ENCODE data around the gene TMTC4.

Gene TMTC4

GRCh38 chr13:100667894-100668293 is 6.7 kb downstream of the TMTC4 start:
- no peak for DNase-seq (ENCODE audit: low read depth)

GRCh38 chr13:100666124-100666523 is 8.5 kb downstream of the TMTC4 start:
- no peak for DNase-seq (ENCODE audit: low read depth)

GRCh38 chr13:100665403-100665802 is 9.2 kb downstream of the TMTC4 start:
- no peak for DNase-seq (ENCODE audit: low read depth)

- DNase-seq (ENCODE audit: low read depth): no peak
These were observed 10.3 kb downstream of the TMTC4 start for GRCh38 chr13:100664171-100664900.

- no peak for DNase-seq (ENCODE audit: low read depth)
These were observed 12.0 kb downstream of the TMTC4 start for GRCh38 chr13:100662468-100663211.

- no peak for DNase-seq (ENCODE audit: low read depth)
These were observed 13.8 kb downstream of the TMTC4 start for GRCh38 chr13:100660761-100661160.

- no peak for DNase-seq (ENCODE audit: low read depth)
These were observed 15.0 kb downstream of the TMTC4 start for GRCh38 chr13:100659578-100659977.

- DNase-seq (ENCODE audit: low read depth): no peak
These were observed 16.2 kb downstream of the TMTC4 start for GRCh38 chr13:100658363-100658762.

- no peak for DNase-seq (ENCODE audit: low read depth)
These were observed 16.7 kb downstream of the TMTC4 start for GRCh38 chr13:100657881-100658315.

GRCh38 chr13:100652510-100652909 is 22.1 kb downstream of the TMTC4 start:
- DNase-seq (ENCODE audit: low read depth): no peak

- no peak for DNase-seq (ENCODE audit: low read depth)
These were observed 24.3 kb downstream of the TMTC4 start for GRCh38 chr13:100650326-100650725.

- no peak for DNase-seq (ENCODE audit: low read depth)
These were observed 26.2 kb downstream of the TMTC4 start for GRCh38 chr13:100648354-100648753.

- DNase-seq (ENCODE audit: low read depth): no peak
These were observed 27.7 kb downstream of the TMTC4 start for GRCh38 chr13:100646871-100647270.

GRCh38 chr13:100646030-100646673 is 28.4 kb downstream of the TMTC4 start:
- no peak for DNase-seq (ENCODE audit: low read depth)

GRCh38 chr13:100645382-100645781 is 29.2 kb downstream of the TMTC4 start:
- DNase-seq (ENCODE audit: low read depth): no peak

GRCh38 chr13:100644371-100644770 is 30.2 kb downstream of the TMTC4 start:
- DNase-seq (ENCODE audit: low read depth): no peak

GRCh38 chr13:100637796-100638195 is 36.8 kb downstream of the TMTC4 start:
- no peak for DNase-seq (ENCODE audit: low read depth)

GRCh38 chr13:100637380-100637779 is 37.2 kb downstream of the TMTC4 start:
- no peak for DNase-seq (ENCODE audit: low read depth)

- DNase-seq (ENCODE audit: low read depth): no peak
These were observed 38.2 kb downstream of the TMTC4 start for GRCh38 chr13:100636441-100636840.

GRCh38 chr13:100636004-100636403 is 38.6 kb downstream of the TMTC4 start:
- DNase-seq (ENCODE audit: low read depth): no peak

- DNase-seq (ENCODE audit: low read depth): no peak
These were observed 39.9 kb downstream of the TMTC4 start for GRCh38 chr13:100634696-100635095.

GRCh38 chr13:100633461-100633860 is 41.1 kb downstream of the TMTC4 start:
- no peak for DNase-seq (ENCODE audit: low read depth)

- no peak for DNase-seq (ENCODE audit: low read depth)
These were observed 44.0 kb downstream of the TMTC4 start for GRCh38 chr13:100630555-100630954.

Data from stimulated activated CD8-positive, alpha-beta memory T cell treated with anti-CD3 and anti-CD28 coated beads, Interleukin-15, amount 100 ng/mL, for 1 hour (primary cell).